HG02973 (cell line): Measurements from ENCODE around the gene URB1.
"Not testable (repeated sequence)": the region's sequence is repeated elsewhere in the genome, so short reads cannot be mapped to it uniquely, and the experiment has no call there.

Source experiments
- ATAC-seq: cut with Tn5 transposase; IDR thresholded peaks from one replicate; pipeline ENCODE4 v1.9.1; 2021; ENCODE audit warnings: moderate library complexity; ENCODE audit not compliant: unreplicated experiment

The URB1 gene

GRCh38 chr21:32371913-32372314 lies 20.9 kb downstream of the URB1 start:
- no peak for ATAC-seq

DNA sequence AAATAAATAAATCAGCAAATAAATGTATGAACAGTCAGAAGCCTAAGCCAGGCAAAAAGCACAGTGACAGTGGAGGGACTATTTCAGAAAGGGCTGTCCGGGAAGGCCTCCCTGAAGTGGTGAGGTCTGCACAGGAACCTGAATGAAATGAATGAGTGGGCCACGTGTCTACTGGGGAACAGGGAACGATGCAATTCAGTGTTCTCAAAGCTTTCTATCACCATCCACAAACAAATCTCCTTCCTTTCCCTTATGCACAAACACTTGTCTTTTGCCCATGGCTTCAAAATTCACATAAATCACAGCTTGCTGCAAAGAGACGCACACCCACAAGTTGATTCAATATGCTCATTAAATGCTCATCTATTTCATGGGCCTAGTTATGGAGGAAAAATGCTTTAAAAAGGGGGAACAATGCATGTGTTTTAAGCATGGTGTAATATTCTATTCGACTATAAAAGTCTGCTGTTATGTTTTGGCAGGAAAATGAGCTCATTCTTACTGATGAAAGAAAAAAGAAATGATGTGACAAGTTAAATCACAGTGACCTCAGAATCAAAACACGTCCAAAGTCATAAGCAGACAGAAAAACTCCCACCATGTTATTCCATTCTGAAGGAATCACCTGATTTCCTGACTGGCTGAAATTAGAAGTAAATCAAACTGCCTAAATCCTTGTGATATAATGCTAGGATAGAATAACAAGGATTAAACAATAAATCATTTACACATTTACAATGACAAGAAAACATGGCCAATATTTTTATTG lies 21.6 kb downstream of the URB1 start:
- no peak for ATAC-seq

- ATAC-seq, result not testable (repeated sequence)
These were observed 23.9 kb downstream of the URB1 start for GRCh38 chr21:32368961-32369360.

GRCh38 chr21:32368386-32368785 lies 24.4 kb downstream of the URB1 start:
- ATAC-seq, result no peak

GRCh38 chr21:32367158-32367557 lies 25.7 kb downstream of the URB1 start:
- no peak for ATAC-seq

GRCh38 chr21:32366191-32366590 lies 26.6 kb downstream of the URB1 start:
- ATAC-seq, result no peak

GRCh38 chr21:32364796-32365195 lies 28.0 kb downstream of the URB1 start:
- ATAC-seq, result no peak

- no peak for ATAC-seq
These were observed 28.4 kb downstream of the URB1 start for GRCh38 chr21:32364387-32364786.

DNA sequence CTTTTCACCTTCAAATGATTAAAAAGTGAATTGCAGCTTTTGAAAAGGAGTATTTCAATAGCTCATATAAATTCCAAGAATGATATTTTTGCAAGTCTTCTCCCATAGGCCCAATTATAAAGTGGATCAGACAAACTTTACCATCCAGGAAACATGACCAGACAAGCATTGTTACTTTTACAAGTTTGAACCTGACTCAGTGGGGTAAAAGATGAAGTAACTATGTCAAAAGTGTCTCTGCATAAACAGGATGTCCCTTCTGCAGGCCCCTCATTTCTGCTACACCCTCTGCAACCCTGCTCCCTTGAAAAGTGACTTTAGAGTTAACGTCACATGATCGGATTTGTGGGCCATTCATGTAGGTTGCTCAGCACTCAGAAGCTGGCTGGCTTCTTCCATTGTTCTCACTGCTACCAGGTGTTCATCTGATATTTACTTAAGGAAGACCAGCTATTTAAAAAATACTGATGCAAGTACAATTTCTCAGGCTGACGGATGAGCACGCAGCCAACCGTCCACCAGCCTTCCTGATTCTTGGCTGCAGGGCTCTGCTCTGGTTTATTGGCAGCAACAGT lies 32.3 kb downstream of the URB1 start:
- ATAC-seq, result no peak

- no peak for ATAC-seq
These were observed 33.0 kb downstream of the URB1 start for GRCh38 chr21:32359719-32360260.

GRCh38 chr21:32356874-32357395 lies 35.9 kb downstream of the URB1 start:
- ATAC-seq, result no peak

- no peak for ATAC-seq
These were observed 39.7 kb downstream of the URB1 start for GRCh38 chr21:32353002-32353711.

- no peak for ATAC-seq
These were observed 40.3 kb downstream of the URB1 start for GRCh38 chr21:32352526-32352925.

DNA sequence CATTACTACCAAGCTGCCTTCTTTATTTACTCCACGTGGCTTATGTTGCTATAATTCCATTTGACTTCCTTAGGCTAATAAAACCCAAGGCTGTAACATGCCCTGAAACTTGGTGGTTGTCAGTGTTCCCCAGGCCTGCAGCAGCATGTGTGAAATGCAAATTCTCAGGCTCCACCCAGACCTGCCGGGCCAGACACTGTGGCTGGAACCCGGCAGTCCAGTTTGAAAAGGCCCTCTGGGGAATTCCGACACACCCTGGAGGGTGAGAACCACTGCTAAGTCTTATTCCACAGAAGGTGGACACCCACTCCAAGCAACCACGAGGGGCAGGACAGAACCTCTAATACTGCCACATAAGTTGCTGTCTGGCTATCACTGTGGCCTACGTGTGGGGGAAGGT lies 41.4 kb downstream of the URB1 start:
- ATAC-seq, result no peak

DNA sequence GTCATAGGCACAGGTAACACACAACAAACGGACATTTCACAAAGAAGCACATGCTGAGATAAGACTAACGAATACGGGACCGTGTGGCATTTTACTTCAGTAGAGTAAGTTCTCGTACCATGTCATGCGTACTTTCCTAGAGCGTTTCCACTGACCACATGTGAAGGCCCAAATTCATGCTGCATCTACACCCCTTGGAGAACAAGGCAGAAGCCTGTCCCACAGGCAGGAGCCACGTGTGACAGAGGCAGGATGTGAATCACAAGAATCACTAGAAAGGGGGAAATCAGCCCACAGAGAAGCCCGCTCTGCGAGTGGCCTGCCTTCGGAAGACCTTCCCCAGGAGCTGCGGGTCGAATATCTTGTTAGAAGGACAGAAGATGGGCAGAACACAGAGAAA lies 41.8 kb downstream of the URB1 start:
- no peak for ATAC-seq

- no peak for ATAC-seq
These were observed 42.4 kb downstream of the URB1 start for GRCh38 chr21:32350211-32350980.

GRCh38 chr21:32349333-32349944 lies 43.4 kb downstream of the URB1 start:
- ATAC-seq, result no peak

- ATAC-seq, result no peak
These were observed 44.0 kb downstream of the URB1 start for GRCh38 chr21:32348604-32349332.

GRCh38 chr21:32347977-32348376 lies 44.8 kb downstream of the URB1 start:
- ATAC-seq, result no peak

- ATAC-seq, result no peak
These were observed 45.5 kb downstream of the URB1 start for GRCh38 chr21:32347351-32347750.
